Neural crest cell (in vitro differentiated cells): ENCODE results near the gene GALNT3. TPM values are rescaled to one million over a fixed set of nuclear protein-coding genes. Genes with fewer than 3 reads are reported as not detected.

Source experiments
- DNase-seq: peaks from one replicate; pipeline ENCODE4 v3.0.0; 2021; ENCODE audit warnings: low read depth, mixed read lengths, low spot score
- H3K27ac Mint-ChIP-seq: one replicate; pipeline ENCODE4 v1.8.0; 2021; ENCODE audit warnings: mild to moderate bottlenecking, mixed read lengths; ENCODE audit not compliant: unreplicated experiment
- H3K27me3 Mint-ChIP-seq: 2 replicates; pipeline ENCODE4 v1.8.0; 2021; ENCODE audit warnings: low read depth, mild to moderate bottlenecking, mixed read lengths
- H3K36me3 Mint-ChIP-seq: 2 replicates; pipeline ENCODE4 v1.8.0; 2021; ENCODE audit warnings: low read depth, mild to moderate bottlenecking, mixed read lengths
- H3K4me1 Mint-ChIP-seq: 2 replicates; pipeline ENCODE4 v1.8.0; 2021; ENCODE audit warnings: mixed read lengths
- H3K4me3 Mint-ChIP-seq: one replicate; pipeline ENCODE4 v1.8.0; 2021; ENCODE audit warnings: mild to moderate bottlenecking, mixed read lengths
- H3K9me3 Mint-ChIP-seq: 2 replicates; pipeline ENCODE4 v1.8.0; 2021; ENCODE audit warnings: mixed read lengths
- total RNA-seq: library from RNA; stranded (reverse); gene quantifications from 2 replicates; pipeline ENCODE4 v1.2.1, GENCODE V29; 2021
- TF ChIP-seq, protein P1 (sequence below): fragments of 200-600 bp; sonication (generic); conservative IDR thresholded peaks from 2 replicates; pipeline ENCODE4 v1.5.0; 2021; ENCODE audit warnings: antibody characterized with exemption, mild to moderate bottlenecking

Gene GALNT3
- total RNA-seq, 1 donor from 2014 or later: 3.1 TPM

DNA sequence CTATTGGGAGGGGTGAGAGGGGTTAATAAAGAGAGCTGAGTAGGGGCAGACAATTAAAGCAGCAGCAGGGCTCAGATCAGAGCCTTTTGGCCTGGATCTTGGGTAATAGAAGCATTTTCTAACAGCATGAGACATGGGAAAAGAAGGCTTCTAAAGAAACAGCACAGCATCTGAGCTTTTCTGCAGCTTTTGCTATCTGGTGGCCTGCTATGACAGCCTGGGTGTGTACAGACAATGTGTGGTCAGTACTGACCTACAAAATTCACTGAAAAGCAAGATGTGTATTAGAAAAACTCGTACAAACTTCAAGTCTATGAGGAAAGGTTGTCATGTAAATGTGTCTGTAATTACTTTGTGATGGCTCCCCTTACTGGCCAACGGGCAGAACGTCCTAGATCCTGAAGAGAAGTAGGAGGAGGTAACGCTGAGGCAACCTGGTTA, 95.6 kb downstream of the GALNT3 start:
- peaks cover 29% of the 10 kb centered on the region for H3K4me1 Mint-ChIP-seq
- no peak for DNase-seq
- peak overlapping the region; percentile 16 for H3K4me3 Mint-ChIP-seq
- peaks cover 5% of the 10 kb centered on the region for H3K36me3 Mint-ChIP-seq
- H3K27me3 Mint-ChIP-seq: no peaks in the 10 kb centered on the region
- TF ChIP-seq, protein P1, sequence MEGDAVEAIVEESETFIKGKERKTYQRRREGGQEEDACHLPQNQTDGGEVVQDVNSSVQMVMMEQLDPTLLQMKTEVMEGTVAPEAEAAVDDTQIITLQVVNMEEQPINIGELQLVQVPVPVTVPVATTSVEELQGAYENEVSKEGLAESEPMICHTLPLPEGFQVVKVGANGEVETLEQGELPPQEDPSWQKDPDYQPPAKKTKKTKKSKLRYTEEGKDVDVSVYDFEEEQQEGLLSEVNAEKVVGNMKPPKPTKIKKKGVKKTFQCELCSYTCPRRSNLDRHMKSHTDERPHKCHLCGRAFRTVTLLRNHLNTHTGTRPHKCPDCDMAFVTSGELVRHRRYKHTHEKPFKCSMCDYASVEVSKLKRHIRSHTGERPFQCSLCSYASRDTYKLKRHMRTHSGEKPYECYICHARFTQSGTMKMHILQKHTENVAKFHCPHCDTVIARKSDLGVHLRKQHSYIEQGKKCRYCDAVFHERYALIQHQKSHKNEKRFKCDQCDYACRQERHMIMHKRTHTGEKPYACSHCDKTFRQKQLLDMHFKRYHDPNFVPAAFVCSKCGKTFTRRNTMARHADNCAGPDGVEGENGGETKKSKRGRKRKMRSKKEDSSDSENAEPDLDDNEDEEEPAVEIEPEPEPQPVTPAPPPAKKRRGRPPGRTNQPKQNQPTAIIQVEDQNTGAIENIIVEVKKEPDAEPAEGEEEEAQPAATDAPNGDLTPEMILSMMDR: peak; percentile 67
- no peaks in the 10 kb centered on the region for H3K9me3 Mint-ChIP-seq
- H3K27ac Mint-ChIP-seq: no peak overlapping the region

DNA sequence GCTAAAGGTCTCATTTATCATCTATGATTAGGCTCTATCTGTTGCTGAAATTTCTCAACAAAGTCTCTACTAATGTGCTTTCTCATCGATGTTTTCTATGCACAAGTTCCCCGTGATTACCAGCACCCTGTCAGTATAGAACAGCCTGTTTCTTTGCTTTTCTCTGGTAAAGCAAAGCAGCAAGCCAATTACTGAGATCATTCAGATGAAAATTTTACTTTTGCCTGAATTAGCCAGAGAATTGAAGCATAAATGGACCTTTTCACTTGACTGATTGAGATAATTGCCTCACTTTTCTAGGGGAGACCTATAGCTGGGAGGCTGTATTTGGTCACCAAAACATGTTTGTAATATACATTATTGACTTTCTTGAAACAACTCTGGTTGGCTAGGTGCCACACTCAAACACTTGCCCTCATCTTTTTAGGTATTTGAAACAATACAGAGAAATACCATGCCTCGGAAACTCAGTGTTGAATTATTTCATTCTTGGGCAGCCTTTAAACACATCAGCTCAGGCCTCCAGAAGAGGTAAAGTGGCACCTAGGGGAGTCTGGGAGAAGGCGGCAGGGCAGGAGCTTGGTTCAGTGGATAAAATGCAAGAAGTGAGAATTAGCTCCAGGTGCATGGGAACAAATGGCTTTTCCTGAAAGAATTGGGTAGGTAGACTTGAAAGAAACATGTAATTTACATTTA, 96.2 kb downstream of the GALNT3 start:
- peaks cover 5% of the 10 kb centered on the region for H3K36me3 Mint-ChIP-seq
- H3K27ac Mint-ChIP-seq: no peak overlapping the region
- H3K4me3 Mint-ChIP-seq: no peak overlapping the region
- H3K27me3 Mint-ChIP-seq: no peaks in the 10 kb centered on the region
- peaks cover 29% of the 10 kb centered on the region for H3K4me1 Mint-ChIP-seq
- H3K9me3 Mint-ChIP-seq: no peaks in the 10 kb centered on the region
- TF ChIP-seq, protein P1: no peak
- DNase-seq: no peak

Other genes with a start within 250 kb of the GALNT3 start
- gene TTC21B, start 159.5 kb upstream of the GALNT3 start, total RNA-seq: 33.0 and 38.4 TPM in 2 replicates